ENCODE data around the gene WDR4.
"Not testable (repeated sequence)": the region's sequence is repeated elsewhere in the genome, so short reads cannot be mapped to it uniquely, and the experiment has no call there.

Gene WDR4

DNA sequence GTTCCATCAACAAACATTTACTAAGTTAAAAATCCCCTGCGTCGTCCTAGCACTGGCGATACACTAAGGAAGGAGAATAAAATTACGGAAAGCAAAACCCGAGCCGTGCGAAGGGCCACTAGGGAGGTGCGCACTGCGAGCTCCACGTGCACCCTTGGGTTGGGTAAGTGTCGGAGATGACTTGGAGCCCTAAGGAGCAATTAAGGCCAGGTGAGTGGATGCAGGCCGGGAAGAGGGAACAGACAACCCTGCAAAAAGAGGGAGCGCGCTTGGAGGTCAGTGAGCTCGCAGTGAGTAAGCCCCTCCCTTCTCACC is 704 bp downstream of the WDR4 start:
- no peak for DNase-seq (ENCODE audit: extremely low read depth in 1 of 2, low read depth in 1 of 2)

DNA sequence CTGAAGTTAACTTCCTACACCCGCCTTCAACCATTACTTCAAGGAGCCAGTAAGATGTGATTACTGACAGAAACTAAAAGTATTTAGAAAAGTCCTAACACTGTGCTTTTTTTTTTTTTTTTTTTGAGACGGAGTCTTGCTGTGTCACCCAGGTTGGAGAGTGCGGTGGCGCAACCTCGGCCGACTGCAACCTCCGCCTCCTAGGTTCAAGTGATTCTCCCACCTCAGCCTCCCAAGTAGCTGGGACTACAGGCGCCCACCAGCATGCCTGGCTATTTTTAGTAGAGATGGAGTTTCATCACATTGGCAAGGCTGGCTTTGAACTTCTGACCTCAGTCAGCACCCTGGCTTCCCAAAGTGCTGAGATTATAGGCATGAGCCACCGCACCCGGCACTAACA is 3.5 kb downstream of the WDR4 start:
- DNase-seq (ENCODE audit: extremely low read depth in 1 of 2, low read depth in 1 of 2), result not testable (repeated sequence)

DNA sequence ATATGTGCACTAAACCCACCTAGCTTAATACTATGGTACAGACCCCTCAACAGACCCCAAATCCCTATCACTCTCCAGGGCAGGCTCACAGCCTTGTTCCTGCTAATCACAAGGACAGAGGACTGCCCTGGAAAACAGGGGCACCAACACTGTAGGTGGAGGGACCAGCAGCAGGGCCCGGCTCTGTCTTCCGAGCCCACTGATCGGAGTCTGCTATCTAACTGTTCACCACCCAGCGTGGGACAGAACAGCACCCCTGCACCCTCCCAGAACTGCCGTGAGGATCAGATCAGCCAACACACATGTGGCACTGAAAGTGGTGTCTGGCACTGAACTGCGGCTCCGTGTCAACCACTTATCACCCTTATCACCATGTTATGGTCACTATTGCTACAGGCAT is 6.2 kb downstream of the WDR4 start:
- no peak for DNase-seq (ENCODE audit: extremely low read depth in 1 of 2, low read depth in 1 of 2)

DNA sequence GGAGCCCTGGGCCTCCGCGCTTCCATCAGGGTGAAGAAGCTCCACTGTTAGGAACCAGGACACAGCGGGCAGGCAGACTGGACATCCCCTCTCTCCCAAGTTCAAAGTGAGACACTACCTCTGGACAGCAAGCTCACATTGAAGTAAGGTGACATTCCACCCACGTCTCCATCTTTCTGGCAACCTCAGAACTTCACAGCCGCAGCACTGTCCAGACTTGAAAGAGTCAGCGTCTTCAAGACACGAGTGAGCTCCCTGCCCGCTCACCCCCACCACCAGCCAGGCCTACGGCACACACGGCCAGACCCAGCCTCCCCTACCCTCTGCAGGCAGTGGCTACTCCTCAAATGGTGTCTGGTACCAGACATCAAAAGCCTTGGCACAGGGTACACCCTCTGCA is 11.1 kb downstream of the WDR4 start:
- DNase-seq (ENCODE audit: extremely low read depth in 1 of 2, low read depth in 1 of 2), result no peak

DNA sequence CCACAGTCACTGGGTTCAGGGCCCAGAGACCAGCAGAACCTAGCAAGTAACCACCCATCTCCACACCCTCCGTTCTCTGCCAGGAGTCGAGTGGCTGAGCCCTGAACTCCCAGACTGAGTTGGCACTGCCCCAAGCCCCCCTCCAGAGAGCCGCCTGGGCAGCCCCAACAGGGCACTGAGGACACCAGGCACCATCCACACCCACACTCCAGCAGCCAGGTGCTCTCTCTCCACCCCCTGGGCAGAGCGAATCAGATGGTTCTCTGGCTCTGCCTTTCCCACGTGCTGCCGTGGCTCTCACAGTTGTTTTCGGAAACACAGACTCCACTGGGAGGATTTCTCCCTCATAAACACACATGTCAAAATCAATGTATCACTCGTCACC is 13.6 kb downstream of the WDR4 start:
- no peak for DNase-seq (ENCODE audit: extremely low read depth in 1 of 2, low read depth in 1 of 2)

DNA sequence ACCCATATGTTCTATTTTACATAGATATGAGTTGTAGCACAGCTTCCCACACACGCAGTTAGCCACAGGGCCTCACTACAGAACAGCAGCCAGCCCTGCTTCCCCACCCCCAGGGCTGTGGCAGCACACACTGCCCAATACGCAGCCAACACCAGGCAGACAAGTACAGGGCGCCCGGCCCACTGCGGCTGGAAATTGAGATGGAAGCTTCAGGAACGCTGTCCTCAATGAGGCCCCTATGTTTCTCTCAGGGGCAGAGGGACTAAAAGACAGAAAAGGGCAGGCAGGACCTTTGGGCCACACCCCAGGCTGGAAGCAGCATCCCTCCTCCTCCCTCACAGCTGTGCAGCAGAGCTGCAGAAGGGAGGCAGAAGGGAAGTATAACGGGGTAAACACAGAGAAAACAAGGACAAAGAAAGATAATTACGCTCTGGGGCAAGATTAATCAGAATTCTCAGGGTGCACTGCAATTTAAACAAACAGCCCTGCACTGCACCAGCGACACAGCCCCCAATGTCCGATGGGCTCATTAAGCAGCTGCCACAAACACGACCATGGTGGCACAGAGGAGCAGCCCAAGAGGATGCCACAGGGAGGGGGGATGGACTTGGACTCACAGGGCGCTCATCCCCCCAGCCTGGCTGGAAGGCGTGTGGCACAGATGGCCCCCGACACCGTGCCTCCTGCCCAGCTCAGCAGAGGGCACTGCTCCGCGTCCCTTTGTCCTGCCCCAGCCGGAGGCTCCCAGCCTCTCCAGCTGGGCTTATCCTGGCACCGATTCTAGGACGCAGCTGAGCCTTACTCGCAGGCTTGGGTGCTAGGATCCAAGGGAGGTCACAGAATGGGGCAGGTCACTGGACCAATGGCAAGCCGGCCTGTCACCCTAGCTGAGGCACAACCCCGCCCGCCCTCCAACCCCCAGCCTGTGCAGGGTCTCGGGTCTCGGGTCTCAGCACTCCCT is 14.2 kb downstream of the WDR4 start:
- no peak for DNase-seq (ENCODE audit: extremely low read depth in 1 of 2, low read depth in 1 of 2)

DNA sequence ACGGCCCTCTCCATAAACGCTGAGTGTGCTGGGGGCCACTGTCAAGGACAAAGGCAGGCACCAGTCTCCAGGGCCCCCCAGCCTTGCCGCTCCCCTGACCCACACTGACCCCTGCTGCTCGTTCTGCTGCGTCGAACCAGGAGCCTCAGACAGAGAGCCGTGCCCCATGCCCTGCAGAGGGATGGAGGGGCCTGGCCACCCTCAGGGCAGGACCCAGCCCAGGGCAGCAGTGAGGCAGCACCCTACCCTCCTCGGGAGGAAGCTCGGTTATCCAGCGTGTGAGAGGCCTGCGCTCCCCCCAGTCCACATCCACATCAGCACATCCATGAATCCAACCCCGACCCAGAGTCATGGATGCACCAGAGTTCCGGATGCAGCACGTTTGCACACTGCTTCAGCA is 15.1 kb downstream of the WDR4 start:
- DNase-seq (ENCODE audit: extremely low read depth in 1 of 2, low read depth in 1 of 2), result no peak

DNA sequence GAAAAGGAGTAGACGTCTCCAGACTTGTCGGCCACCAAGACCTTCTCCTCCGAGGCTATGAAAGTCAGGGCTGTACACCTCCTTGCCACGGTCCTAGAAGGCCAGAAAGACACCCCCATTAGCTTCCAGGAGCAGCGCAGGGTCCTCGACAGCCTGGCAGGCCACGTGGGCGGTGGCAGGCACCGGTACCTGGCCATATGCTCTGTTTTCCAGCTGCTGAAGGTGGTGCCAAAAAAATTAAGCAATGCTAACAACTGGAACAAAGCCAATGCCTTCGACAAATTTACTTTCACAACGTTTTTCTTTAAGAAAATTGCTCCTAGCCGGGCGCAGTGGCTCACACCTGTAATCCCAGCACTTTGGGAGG is 15.9 kb downstream of the WDR4 start:
- DNase-seq (ENCODE audit: extremely low read depth in 1 of 2, low read depth in 1 of 2), result no peak

DNA sequence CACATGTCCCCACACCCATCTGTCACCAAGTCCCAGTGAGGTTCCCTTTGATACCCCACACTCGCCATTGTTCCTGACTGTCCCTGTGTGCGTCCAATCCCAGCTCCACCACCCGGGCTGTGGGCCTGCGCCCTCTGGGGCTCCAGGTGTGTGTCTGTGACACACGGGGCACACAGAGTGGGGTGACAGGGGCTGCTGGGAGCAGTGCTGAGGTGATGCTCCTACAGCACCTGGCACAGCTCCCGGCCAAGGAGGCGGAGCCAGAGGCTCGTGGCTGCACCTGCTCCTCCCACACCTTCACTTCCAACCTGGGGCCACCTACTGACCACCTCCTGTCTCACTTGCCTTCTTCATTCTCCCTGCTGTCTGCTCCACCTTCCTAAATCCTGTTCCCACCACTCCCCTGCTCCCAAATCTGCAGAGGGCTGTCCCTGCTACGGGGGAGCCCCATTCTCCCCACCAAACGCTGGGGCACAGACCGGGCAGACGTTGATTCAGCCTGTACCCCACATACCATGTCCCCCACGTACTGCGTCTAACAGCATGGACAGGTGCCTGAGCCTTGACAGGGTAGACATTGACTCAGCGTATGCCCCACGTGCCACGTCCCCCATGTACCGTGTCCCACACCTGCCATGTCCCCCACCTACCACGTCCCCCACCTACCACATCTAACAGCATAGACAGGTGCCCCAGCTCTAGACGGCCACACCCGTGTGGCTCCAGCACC is 16.4 kb downstream of the WDR4 start:
- DNase-seq (ENCODE audit: extremely low read depth in 1 of 2, low read depth in 1 of 2), result no peak

DNA sequence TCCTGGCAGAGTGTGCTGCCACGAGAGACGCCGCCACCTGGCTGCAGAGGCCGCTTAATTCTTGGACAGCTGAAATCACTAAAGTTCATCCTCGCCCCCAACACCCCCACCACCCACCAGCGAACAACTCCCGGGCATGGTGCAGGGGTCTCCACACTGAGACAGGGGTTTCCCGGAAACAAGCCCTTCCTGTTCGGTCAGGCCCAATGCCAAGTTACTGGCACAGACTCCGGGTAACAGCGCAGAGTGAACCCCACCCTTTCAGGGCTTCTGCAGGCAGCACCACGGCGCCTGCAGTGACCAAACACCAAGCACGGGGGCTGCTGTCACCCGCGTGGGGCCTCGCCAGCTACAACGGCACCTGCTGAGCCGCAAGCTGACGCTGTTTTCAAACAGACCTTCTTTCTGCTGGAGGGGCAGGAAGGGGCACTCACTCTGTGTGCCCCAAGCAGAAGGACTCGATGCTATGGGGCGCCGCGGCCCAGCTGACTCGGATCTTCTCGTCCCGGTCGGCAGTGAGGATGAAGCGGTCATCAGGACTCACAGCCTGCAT is 17.4 kb downstream of the WDR4 start:
- no peak for DNase-seq (ENCODE audit: extremely low read depth in 1 of 2, low read depth in 1 of 2)

DNA sequence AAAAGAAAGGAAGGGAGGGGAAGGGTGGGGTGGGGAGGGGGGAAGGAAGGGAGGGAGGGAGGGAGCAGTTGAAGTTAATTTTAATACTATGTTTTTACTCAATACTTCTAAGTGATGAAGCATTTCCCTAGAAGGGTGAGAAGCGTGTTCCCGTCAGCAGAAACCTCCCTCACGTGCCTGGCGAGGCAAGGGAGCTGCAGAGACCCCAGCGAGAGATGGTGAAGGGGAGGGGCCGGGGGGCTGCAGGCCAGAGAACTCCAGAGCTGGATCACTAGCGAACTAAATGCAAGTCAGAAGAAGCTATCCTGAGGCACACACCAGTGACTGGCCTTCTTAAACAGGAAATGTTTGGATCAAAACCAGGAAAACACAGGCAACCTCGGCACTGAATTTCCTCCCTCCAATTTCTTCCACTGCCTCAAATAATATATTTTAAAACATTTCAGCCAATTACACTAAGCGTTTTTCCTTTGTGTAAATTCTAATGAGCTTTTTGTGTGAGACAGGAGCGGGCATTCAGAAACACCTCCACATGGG is 18.0 kb downstream of the WDR4 start:
- DNase-seq (ENCODE audit: extremely low read depth in 1 of 2, low read depth in 1 of 2), result no peak

DNA sequence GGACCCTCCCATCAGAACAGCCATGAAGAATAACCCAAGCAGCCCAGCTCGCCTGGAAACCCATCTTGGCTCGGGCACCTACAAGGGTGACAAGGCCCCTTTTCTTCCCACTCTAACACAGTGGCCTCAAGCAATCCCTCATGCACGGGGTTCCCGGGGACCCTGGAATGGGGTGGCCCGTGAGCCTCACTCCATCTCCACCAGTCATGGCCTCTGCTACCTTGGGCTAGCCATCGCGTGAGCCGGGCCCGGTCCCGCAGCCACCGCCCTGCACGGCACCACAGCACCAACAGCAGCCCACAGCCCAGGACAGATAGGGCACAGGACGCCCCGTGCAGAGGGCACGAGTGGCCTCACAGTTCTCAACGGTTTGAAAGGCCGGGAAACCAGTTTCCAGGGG is 19.0 kb downstream of the WDR4 start:
- DNase-seq (ENCODE audit: extremely low read depth in 1 of 2, low read depth in 1 of 2), result no peak

DNA sequence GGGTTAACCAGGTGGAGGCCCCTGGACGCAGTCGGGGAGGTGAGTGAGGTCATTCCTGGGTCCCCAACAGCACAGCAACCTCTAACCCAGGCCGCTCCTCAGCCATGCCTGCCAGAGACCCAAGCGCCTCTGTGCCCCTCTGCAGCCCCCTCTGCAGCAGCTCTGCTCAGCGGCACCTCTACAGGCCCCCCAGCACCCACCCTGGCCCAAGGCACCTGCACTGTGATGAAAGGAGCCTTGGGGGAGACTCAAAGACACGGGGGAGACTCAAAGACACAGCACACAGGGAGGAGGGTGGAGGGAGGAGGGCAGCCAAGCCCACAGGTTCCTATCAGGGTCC is 19.5 kb downstream of the WDR4 start:
- no peak for DNase-seq (ENCODE audit: extremely low read depth in 1 of 2, low read depth in 1 of 2)

DNA sequence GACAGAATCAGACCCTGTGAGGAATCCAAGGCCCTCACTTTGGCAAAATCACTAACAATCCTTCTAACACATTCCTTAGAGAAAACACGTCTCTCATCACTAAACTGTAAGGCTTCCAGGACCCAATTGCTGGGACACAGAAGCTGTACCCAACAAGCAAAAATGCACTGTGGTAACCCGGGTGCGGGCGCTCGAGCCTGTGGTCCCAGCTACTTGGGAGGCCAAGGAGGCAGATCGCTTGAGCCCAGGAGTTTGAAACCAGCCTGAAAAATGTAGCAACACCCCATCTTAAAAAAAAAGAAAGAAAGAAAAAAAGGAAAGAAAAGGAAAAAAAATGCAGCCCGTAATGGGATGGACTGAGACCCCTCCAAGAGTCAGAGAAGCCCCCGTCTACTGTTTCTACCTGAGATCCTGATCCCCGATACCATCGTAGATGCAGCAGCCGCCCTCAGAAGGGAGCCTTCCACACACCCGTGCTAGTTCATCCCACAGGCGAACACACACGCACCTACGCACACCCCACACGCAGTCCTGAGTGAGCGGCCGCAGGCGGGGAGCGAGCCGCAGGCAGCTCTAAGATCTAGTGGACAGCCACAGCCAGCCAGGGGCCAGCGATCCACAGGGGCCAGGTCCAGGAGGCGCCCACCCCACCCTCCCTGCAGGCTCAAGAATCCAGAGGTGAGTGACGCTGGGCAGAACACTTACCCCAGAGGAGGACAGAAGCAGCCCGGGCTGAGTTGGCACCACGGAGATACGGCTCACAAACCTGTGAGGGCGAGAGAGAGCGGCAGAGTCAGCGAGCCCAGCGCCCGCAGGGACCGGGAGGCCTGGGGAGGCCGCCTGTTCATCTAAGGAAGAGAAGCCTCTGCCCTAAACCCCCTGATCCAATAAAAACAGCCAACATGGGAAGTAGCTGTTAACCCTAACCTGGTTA is 20.1 kb downstream of the WDR4 start:
- DNase-seq (ENCODE audit: extremely low read depth in 1 of 2, low read depth in 1 of 2), result no peak

DNA sequence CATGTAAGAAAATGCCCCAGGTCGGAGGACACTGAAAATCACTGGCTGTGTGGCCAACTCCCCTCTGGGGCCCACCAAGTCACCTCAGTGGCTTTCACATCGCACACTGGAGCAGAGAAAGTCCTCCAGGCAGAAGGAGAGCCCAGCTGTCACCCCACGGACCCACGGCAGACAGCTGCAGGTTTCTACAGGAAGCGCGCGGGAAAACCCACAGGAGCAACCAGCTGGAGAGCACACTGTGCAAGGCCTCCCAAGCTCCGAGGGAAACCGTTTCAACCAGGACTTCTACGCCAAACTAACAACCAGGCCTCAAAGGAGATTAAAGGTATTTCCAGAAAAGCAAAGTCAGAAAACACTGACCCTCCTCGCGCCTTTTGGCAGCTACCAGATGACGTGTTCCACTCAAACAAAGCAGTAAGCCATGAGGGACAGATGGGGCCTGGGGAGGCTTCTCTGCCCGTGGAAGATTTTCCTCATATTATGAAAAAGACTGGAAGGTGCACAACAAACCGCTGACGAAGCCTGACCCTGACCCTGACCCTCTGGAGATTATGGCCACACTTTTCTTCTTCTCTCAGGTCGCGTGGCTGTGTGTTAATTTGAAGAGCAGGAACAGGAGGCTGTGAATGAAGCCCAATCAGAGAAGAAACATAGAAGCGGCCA is 21.0 kb downstream of the WDR4 start:
- no peak for DNase-seq (ENCODE audit: extremely low read depth in 1 of 2, low read depth in 1 of 2)

DNA sequence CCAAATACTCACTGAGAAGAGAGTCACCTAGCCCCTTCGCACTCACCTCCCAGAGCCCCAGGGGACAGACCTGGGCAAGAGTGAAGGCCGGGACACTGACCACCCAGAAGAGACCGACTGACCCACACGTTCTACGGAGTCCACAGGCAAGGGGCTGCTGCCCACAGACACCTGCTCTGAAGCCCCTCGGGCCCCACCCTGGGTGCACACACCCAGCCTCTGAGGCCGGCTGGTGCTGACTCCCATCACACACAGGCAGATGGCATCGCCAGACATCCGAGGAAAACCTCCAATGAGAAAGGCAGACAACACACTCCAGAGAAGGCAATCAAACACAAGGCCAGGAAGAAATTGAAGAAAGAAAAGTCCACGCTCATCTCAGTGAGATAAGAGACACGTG is 22.1 kb downstream of the WDR4 start:
- DNase-seq (ENCODE audit: extremely low read depth in 1 of 2, low read depth in 1 of 2), result no peak

DNA sequence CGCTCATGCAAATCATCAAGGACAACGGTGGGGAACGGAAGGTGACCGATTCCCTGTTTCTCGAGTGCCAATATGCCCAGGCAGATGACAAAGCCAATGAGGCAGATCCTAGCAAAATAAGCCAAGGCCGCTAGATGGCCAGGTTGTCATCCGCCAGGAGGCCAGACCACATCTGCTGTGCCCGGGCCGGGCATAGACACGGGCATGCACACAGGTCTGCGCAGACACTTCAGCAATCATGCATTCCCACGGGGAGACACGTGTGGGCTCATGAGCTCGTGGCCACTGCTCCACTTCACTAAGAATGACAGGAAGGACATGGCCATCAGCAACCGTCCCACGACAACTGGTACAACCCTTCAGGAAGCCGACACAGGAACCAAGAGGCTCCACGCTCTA is 23.4 kb downstream of the WDR4 start:
- no peak for DNase-seq (ENCODE audit: extremely low read depth in 1 of 2, low read depth in 1 of 2)

DNA sequence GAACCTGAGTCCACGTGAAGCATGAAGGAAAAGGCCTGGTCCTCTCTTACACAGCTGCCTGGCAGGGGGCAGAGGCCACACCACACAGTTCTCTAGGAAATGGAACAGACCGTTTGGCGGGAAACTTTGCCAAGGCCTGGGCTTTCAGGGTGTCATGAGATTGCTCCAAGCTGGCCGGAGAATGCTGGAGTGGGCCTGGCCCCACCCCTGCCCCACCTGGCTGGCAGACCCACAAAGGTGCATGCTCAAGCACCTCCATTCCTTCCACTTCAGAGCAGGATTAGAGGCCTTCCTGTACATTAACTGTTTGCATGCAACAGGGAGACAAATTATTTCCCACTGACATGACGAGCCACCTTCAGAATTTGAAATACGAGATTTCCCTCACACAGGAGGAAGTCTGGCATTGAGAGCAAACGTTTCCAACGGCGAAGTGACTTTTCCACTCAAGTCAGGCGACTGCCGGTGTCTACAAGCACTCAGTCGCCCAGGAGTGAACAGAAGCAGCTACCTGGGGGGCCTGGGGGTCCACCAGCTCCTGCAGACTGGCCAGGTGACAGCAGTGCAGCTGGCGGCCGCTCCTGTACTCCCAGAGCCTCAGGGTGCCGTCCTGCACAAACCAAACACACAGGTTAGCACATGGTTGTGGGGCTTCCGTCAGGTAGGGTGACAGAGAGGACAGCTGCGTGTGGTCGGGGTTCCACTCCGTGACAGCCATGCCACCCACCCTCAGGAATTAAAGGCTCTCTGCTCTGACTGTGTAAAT is 24.0 kb downstream of the WDR4 start:
- DNase-seq (ENCODE audit: extremely low read depth in 1 of 2, low read depth in 1 of 2), result no peak

DNA sequence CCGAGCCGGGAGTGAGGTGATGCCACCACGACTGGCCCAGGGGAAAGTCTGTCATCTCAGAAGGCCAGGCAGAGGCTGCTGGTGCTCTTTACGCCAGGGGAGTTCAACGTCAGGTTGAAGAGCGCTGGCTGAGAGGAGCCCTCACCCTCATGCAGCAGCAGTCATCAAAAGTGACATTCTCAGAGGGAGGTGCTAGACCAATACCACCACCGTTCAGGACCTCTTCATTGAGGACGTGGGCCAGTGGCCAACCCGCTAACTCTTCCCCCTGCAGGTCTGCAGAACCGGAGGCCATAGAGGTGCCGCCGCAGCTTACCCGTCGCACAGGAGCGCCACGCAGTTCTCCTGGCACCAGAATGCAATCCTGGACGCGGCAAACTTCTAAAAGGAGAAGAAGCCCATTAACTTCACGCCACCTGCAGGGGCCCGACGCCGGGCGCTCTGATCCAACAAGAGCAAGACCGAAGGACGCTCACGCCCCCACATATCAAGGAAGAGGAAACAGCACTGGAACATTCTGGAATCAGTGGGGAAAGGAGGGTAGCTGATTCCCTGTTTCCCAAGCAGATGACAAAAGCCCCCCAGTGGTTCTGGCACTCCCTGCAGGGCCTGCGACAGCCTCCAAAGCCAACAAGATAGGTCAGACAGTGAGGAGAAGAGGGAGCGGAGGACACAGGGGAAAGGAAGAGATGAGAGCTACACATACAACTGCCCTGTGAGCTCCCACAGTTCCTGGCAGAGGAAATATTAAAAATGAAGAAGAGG is 24.9 kb downstream of the WDR4 start:
- DNase-seq (ENCODE audit: extremely low read depth in 1 of 2, low read depth in 1 of 2), result no peak

Data from activated CD8-positive, alpha-beta memory T cell treated with anti-CD3 and anti-CD28 coated beads for 1 hour (primary cell).